Measurements from ENCODE around the gene LRRC17.
"Not testable (repeated sequence)": the region's sequence is repeated elsewhere in the genome, so short reads cannot be mapped to it uniquely, and the experiment has no call there.

Gene LRRC17

DNA sequence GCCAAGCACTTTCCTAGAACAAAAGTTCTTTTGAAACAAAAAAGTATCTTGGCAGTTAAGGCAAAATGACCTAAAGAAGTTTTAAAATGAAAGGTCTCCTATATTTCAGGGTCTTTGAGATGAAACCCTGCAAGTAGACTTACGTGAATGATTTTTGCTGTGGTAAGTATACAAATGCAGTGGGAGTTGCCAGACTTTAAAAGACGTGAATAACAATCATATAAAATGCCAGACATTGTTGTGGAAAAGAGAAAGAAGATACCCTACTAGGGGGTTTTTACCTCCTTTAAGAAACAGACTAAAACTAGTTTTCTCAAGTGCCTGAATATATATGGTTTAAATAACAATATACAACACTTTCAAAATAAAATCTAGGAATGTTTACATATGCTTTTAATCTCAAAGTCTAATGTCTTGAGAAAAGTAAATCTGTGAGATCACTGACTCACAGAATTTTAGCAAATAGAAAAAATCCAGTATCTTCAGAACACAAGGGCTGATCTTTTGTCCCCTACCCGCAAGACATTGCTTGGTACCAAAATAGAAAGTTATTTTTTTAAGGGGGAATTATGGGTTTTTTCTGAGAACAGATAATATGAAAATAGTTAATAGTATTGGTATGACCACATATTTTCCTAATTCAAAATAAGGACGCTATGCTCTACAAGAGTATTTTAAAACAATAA, 29.5 kb downstream of the LRRC17 start:
- no peak for DNase-seq (ENCODE audit: extremely low read depth in 1 of 2, low read depth in 1 of 2)

DNA sequence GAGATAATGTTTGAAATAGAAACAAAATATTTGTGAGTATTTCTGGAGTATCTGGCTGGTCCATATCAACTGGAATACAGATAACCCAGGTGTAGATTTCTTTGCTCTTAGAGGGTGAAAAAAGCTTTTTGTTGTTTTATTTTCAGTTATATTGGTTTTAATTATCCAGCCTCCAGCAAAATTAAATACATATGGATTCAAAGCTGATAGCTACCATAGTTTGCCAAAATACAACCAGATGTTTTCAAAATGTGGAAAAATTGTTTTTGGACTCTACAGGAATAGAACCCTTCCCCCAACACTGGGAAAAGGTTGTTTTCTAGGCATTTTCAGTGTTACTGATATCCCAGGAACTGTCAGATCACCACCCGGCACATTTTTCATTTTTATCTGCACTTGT, 30.1 kb downstream of the LRRC17 start:
- no peak for DNase-seq (ENCODE audit: extremely low read depth in 1 of 2, low read depth in 1 of 2)

DNA sequence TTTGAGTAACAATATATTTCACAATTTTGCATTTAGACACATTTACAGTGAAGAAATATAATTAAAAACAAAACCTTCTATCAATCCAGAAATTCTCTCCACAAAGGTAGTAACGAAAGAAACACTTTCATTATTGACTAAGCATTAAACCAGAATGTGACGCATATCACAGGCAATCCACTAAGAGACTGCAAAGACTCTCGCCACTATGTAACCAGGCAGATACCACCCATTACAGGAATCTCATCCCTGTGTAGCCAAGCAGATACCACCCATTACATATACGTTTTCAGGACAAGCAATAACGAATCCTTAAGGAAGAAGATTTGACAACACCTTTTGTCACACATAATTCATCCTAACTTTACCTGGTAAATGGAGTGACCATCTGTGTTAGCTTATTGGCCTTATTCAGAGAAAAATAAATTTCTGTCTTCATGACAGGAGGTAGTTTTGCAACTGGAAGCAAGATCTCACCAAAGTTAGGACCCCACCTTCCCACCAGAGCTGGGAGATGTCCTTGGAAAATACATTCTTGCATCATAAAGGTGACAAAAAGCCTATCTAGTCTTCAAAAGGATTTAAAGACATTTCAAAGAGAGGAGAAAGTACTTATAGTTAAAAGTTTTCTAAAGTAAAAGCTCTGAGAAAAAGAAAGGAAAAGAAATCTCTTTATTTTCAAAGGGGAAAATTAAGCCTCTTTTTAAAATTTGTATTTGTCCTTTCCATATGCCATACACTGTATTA, 30.8 kb downstream of the LRRC17 start:
- no peak for DNase-seq (ENCODE audit: extremely low read depth in 1 of 2, low read depth in 1 of 2)

DNA sequence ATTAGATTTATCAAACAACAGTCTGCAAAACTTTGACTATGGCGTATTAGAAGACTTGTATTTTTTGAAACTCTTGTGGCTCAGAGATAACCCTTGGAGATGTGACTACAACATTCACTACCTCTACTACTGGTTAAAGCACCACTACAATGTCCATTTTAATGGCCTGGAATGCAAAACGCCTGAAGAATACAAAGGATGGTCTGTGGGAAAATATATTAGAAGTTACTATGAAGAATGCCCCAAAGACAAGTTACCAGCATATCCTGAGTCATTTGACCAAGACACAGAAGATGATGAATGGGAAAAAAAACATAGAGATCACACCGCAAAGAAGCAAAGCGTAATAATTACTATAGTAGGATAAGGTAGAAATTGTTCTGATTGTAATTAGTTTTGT, 31.4 kb downstream of the LRRC17 start:
- DNase-seq (ENCODE audit: extremely low read depth in 1 of 2, low read depth in 1 of 2) = no peak

DNA sequence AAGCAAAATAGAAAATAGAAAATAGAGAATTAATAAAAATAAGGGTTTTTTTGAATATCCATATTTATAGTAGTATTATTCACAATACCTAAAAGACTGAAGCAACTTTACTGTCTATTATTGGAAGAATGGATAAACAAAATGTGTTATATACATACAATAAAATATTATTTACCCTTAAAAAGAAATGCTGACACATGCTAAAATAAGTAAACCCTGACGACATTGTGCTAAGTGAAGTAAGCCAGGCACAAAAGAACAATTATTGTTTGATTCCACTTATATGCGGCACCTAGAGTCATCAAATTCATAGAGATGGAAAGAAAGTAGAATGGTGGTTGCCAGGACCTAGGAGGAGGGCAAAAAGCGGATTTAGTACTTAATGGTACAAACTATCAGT, 39.0 kb downstream of the LRRC17 start:
- DNase-seq (ENCODE audit: extremely low read depth in 1 of 2, low read depth in 1 of 2) = no peak

DNA sequence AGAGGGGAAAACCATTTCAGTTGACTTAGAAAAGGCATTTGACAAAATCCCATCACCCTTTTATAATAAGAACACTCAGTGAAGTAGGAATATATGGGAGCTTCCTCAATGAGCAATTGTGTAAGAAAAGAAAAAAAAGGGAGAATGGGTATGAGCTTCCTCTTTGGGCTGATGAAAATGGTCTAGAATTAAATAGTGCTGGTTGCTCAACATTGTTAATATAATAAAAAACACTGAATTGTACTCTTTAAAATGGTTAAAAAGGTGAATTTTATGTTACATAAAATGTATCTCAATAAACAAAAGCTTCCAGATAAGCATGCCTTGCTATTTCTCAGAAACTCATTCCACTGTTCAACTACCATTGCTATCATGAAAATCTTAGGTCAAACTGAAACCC, 40.6 kb downstream of the LRRC17 start:
- DNase-seq (ENCODE audit: extremely low read depth in 1 of 2, low read depth in 1 of 2) = no peak

DNA sequence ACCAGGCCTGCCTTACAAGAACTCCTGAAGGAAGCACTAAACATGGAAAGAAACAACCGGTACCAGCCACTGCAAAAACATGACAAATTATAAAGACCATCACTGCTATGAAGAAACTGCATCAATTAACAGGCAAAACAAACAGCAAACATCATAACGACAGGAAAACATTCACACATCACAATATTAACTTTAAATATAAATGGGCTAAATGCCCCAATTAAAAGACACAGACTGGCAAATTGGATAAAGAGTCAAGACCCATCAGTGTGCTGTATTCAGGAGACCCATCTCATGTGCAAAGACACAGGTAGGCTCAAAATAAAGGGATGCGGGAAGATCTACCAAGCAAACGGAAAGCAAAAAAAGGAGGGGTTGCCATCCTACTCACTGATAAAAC, 41.6 kb downstream of the LRRC17 start:
- not testable (repeated sequence) for DNase-seq (ENCODE audit: extremely low read depth in 1 of 2, low read depth in 1 of 2)

DNA sequence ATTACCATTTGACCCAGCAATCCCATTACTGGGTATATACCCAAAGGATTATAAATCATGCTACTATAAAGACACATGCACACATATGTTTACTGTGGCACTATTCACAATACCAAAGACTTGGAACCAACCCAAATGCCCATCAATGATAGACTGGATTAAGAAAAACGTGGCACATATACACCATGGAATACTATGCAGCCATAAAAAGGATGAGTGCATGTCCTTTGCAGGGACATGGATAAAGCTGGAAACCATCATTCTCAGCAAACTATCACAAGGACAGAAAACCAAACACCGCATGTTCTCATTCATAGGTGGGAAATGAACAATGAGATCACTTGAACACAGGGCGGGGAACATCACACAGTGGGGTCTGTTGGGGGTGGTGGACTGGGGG, 45.2 kb downstream of the LRRC17 start:
- DNase-seq (ENCODE audit: extremely low read depth in 1 of 2, low read depth in 1 of 2) = not testable (repeated sequence)

DNA sequence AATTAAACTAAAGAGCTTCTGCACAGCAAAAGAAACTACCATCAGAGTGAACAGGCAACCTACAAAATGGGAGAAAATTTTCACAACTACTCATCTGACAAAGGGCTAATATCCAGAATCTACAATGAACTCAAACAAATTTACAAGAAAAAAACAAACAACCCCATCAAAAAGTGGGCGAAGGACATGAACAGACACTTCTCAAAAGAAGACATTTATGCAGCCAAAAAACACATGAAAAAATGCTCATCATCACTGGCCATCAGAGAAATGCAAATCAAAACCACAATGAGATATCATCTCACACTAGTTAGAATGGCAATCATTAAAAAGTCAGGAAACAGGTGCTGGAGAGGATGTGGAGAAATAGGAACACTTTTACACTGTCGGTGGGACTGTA, 49.2 kb downstream of the LRRC17 start:
- not testable (repeated sequence) for DNase-seq (ENCODE audit: extremely low read depth in 1 of 2, low read depth in 1 of 2)

DNA sequence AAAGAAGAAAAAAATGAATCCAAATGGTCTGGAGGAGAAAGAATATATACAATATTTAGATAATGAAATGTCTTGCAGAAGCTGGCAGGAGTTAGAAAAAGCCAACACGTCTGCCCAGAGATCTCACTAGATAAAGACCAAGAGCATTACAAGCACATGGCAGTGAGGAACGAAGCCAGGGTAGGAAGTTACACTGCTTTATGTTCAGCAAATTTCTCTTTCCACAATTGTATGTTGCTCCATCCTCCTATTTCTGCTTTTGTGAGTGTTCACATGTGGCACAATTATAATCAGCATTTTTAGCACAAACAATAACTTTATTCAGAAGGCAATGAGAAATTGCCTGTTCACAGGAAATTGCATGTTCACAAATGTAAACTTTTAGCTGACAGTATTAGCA, 53.7 kb downstream of the LRRC17 start:
- DNase-seq (ENCODE audit: extremely low read depth in 1 of 2, low read depth in 1 of 2) = no peak

DNA sequence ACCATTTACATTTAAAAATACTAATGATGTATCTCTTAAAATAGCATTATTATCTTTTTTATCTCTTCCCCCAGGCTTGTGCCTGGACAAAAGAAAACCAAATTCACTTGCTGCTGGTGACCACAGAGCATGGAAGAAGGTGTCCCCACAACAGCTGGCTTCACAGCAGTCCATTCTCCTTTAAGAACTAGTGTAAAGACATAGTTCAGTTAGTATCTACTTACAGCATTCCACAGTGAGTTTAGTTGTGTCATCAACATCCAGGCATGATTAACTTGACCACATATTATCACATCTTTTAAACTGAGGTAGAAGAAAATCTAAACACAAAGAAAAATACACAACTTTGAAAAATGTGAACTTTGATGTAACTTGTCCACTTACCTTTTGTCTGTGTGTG, 55.0 kb downstream of the LRRC17 start:
- no peak for DNase-seq (ENCODE audit: extremely low read depth in 1 of 2, low read depth in 1 of 2)

DNA sequence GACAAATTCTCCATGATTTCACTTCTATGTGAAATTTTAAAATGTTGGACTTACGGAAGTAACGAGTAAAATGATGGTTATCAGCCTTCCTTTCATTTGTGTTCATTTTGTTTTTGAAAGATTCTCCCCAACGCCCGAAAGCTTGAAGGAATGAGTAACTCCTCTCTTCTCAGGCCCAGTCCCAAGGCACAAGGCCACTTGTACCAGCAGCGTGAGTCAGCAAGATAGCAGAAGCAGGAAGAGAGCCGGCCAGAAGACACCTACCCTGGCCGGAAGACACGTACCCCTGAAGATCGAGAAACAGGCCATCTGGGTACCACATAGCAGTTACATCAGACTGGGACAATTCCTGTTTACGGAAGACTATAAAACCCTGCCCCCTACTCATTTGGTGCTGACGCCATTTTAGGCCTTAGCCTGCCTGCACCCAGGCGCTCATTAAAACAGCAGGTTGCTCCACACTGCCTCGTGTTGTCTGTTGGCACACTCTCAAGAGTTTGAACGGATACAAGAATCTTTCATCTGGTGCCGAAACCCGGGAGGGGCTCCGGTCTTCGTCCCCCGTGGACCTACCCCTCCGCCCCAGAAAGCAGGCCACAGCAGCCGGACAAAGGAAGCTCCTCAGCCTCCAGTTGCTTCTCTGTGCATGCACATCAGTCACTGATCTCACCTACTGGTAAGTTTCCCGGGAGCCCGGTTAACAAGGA, 60.4 kb downstream of the LRRC17 start:
- DNase-seq (ENCODE audit: extremely low read depth in 1 of 2, low read depth in 1 of 2) = no peak

DNA sequence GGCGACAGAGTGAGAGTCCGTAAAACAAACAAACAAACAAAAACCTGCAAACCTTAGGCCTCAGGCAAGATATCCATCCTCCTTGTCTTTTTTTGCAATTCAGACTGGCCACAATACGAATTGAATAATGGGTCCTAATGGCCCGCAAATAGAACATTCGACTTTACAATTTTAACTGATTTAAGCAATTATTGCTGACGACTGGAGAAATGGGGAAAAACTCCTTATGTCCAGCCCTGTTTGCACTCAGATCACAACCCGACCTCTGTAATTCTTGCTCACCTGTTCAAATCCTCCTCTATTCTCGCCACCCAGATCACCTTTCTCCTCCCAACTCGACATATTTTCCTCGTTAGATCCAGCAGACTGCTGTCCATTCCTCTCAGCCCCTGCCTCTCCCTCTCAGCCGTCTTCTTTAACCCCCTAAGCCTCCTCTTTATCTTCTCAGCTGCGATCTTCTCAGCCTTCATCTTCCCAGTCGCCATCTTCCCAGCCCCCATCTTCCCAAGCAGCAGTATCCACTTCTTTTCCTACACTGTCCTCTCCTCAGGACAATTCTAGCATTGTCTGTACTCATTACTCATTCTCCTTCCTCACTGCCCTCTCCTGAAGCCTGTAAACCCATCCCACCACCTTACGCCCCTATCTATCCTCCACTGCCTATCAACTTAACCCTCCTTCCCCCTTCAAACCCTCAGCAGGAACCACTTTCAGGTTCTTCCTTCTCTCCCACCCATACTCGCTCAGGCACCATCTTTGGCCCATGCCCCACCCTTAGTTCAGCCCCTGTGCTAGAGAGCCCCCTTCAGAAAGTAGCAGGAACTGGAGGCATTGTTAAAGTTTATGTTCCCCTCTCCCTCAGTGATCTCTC, 61.8 kb downstream of the LRRC17 start:
- DNase-seq (ENCODE audit: extremely low read depth in 1 of 2, low read depth in 1 of 2) = no peak

DNA sequence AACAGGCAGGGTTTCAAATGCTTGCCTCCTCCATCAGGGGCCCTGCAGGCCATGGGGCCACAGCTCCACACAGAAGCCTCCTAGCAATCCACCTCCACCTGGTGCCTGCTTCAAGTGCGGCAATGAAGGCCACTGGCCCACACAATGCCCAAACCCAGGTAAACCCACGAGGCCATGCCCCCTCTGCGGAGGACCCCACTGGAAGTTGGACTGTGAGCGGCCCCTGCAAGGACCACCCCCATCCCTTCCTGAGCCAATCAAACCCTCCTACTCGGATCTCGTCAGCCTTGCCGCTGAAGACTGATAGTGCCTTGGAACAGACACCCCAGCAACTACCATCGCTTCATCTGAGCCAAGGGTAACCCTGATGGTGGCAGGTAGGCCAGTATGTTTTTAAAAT, 63.1 kb downstream of the LRRC17 start:
- no peak for DNase-seq (ENCODE audit: extremely low read depth in 1 of 2, low read depth in 1 of 2)

DNA sequence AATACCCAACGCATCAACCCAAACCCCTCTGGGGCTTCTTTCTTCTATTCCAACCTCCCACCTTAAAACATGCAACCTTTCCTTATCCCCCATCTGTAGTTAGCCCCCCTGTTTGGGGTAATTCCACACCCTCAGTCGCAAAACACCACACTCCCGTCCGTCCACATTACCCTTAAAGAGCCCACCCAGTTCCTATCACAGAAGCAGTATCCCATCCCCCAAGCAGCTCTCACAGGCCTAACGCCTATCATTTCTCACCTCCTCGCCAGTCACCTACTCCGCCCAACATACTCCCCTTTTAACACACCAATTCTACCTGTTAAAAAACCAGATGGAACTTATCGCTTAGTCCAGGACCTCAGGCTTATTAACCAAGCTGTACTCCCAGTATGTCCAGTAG, 63.7 kb downstream of the LRRC17 start:
- no peak for DNase-seq (ENCODE audit: extremely low read depth in 1 of 2, low read depth in 1 of 2)

DNA sequence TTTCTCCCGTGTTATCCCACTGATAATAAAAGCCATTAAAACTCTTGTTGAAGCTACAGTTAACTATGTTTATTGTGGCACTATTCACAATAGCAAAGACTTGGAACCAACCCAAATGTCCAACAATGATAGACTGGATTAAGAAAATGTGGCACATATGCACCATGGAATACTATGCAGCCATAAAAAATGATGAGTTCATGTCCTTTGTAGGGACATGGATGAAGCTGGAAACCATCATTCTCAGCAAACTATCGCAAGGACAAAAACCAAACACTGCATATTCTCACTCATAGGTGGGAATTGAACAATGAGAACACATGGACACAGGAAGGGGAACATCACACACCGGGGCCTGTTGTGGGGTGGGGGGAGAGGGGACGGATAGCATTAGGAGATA, 64.8 kb downstream of the LRRC17 start:
- not testable (repeated sequence) for DNase-seq (ENCODE audit: extremely low read depth in 1 of 2, low read depth in 1 of 2)

DNA sequence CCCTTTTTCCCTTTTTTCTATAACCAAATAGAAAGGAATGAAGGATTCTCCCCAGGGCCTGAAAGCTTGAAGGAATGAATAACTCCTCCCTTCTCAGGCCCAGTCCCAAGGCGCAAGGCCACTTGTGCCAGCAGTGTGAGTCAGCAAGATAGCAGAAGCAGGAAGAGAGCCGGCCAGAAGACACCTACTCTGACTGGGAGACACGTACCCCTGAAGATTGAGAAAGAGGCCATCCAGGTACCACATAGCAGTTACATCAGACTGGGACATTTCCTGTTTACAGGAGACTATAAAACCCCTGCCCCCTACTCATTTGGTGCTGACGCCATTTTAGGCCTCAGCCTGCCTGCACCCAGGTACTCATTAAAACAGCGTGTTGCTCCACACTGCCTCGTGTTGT, 65.5 kb downstream of the LRRC17 start:
- no peak for DNase-seq (ENCODE audit: extremely low read depth in 1 of 2, low read depth in 1 of 2)

DNA sequence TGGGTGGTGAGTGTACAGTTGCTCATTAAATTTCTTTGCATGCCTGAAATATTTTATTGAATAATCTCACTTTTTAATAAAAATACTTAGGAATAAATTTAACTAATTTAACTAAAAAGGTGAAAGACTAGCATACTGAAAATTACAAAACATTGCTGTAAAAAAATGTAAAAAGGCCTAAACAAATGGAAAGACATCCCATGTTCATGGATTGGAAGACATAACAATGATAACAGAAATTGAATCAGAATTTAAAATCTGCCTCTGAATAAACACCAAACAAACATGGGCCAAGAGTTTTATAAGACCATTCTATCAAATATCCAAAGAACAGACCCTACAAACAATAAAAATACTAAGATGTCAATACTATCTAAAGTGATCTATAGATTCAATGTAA, 66.9 kb downstream of the LRRC17 start:
- no peak for DNase-seq (ENCODE audit: extremely low read depth in 1 of 2, low read depth in 1 of 2)

DNA sequence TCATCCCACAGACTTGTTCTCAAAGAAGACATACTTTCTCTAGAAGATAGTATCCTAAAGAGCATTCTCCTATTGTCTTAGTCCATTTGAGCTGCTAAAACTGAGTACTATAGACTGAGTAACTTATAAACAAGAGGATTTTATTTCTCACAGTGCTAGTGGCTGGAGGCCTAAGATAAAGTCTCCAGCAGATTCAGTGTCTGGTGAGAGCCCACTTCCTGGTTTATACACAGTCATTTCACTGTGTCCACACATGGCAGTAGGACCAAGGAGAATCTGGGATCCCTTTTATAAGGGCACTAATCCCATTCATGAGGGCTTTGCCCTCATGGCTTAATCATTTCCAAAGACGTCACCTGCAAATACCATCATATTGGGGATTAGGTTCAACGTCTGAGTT, 68.7 kb downstream of the LRRC17 start:
- no peak for DNase-seq (ENCODE audit: extremely low read depth in 1 of 2, low read depth in 1 of 2)

DNA sequence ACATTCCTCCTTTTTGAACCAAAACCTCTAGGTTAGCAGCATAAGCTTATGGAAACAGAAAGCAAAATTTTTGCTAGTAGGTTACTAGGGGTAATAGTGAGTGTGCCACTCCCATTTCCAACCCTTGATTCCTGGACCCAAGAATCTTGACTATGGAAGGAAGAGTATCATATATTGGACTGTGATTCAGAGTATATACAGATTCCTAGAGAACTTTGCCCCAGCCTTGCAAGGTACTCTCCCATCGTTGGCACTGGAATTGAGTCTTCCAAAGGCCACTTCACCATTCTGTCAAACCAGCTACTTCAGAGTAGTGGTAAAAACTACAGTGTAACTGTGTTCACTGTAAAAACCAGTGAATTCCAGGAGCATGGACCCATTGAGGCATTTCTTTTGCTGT, 69.4 kb downstream of the LRRC17 start:
- no peak for DNase-seq (ENCODE audit: extremely low read depth in 1 of 2, low read depth in 1 of 2)

DNA sequence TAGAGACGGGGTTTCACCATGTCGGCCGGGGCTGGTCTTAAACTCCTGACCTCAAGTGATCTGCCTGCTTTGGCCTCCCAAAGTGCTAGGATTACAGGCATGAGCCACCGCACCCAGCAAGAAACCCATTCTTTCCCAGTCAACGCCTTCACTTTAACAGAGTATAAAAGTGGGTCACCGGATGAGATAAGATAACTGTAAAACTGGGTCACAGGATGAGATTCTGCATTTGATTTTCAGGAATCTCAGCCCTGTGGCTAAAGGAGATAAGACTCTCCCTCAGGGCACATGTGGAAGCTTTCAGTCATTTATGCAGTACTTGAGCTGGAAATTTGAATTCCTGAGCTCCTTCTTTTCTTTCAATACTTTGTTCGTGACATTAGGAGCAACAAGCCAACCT, 70.8 kb downstream of the LRRC17 start:
- no peak for DNase-seq (ENCODE audit: extremely low read depth in 1 of 2, low read depth in 1 of 2)
